ENCODE data around the gene TMCO1.
"Not testable (repeated sequence)": the region's sequence is repeated elsewhere in the genome, so short reads cannot be mapped to it uniquely, and the experiment has no call there.

- TF ChIP-seq, protein P1, sequence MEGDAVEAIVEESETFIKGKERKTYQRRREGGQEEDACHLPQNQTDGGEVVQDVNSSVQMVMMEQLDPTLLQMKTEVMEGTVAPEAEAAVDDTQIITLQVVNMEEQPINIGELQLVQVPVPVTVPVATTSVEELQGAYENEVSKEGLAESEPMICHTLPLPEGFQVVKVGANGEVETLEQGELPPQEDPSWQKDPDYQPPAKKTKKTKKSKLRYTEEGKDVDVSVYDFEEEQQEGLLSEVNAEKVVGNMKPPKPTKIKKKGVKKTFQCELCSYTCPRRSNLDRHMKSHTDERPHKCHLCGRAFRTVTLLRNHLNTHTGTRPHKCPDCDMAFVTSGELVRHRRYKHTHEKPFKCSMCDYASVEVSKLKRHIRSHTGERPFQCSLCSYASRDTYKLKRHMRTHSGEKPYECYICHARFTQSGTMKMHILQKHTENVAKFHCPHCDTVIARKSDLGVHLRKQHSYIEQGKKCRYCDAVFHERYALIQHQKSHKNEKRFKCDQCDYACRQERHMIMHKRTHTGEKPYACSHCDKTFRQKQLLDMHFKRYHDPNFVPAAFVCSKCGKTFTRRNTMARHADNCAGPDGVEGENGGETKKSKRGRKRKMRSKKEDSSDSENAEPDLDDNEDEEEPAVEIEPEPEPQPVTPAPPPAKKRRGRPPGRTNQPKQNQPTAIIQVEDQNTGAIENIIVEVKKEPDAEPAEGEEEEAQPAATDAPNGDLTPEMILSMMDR (conservative IDR thresholded peaks at IDR 0.05; ENCODE audit: low read depth, low read length): not testable (repeated sequence)
- TF ChIP-seq EZH2 (IDR thresholded peaks at IDR 0.05; ENCODE audit: borderline replicate concordance, low read depth, low read length, poor library complexity, severe bottlenecking): not testable (repeated sequence)
Measured at GRCh38 chr1:165804513-165804912, 35.8 kb upstream of the TMCO1 start.

All from A673 (cell line).